ENCODE results near the gene ALG5. TPM values are rescaled to one million over a fixed set of nuclear protein-coding genes. Genes with fewer than 3 reads are reported as not detected.

ALG5 gene
- total RNA-seq, 1 experiment from 2014 or later, result 27.0 TPM

DNA sequence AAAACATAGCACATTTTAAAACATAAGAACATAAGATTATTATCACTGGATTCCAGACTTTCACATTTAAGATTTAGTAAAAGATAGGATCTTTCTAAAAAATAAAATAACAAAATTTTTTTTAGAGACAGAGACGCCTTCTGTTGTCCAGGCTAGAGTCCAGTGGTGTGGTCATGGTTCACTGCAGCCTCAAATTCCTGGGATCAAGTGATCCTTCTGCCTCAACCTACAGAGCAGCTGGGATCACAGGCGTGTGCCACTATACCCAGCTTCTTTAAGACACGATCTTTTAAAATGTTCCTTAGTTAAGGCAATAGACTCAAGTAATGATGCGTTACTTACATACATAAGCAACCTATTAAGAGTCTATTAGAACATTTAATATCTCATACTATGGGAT is 32.7 kb downstream of the ALG5 start:
- DNase-seq, result no peak
- H2BK120ac ChIP-seq (ENCODE audit: low read depth, low read length, poor library complexity, severe bottlenecking), result no peak overlapping the region
- no peak overlapping the region for H3K14ac ChIP-seq (ENCODE audit: insufficient read depth, low read length)
- no CpG with 5 or more reads among the region's 4 CpGs for WGBS (ENCODE audit: extremely low coverage, insufficient read length, low lambda C conversion rate)
- no peak overlapping the region for H2BK15ac ChIP-seq (ENCODE audit: low read depth, low read length)
- H3K56ac ChIP-seq (ENCODE audit: insufficient read length, low read depth, low read length), result no peak overlapping the region
- Mint-ChIP-seq H3K36me3 (ENCODE audit: insufficient read depth in 1 of 3, low read depth in 3 of 3) (peaks cover 15 to 47% (median 45%) of the 10 kb centered on the region in 3 experiments; a peak in 6 of 7 replicates), H3K27me3 (ENCODE audit: low read depth) (no peaks in the 10 kb centered on the region), H3K4me1 (no peaks in the 10 kb centered on the region), H3K9me3 (no peaks in the 10 kb centered on the region), H3K4me3 (no peak overlapping the region), H3K27ac (no peak overlapping the region)
- H4K8ac ChIP-seq (replicated peaks; ENCODE audit: insufficient read length, low read depth, low read length), result no peak overlapping the region
- no peak overlapping the region for H2AK5ac ChIP-seq (ENCODE audit: insufficient read length, low read length)
- no peaks in the 10 kb centered on the region for H4K20me1 ChIP-seq (ENCODE audit: control insufficient read depth, insufficient read depth, insufficient read length)
- no peaks in the 10 kb centered on the region for H3K79me1 ChIP-seq (ENCODE audit: insufficient read depth, low read depth, low read length, poor library complexity, severe bottlenecking)
- no peak overlapping the region for H3K4ac ChIP-seq (ENCODE audit: low read depth, low read length)
- H3K23me2 ChIP-seq (ENCODE audit: insufficient read length, low read depth, low read length, poor library complexity, severe bottlenecking), result no peaks in the 10 kb centered on the region
- no peak overlapping the region for H3K27ac ChIP-seq (ENCODE audit: insufficient read length, low read depth, low read length)
- H3K4me2 ChIP-seq (ENCODE audit: insufficient read depth, insufficient read length, low read length), result no peak overlapping the region
- no peaks in the 10 kb centered on the region for H3K79me2 ChIP-seq (ENCODE audit: insufficient read depth, low read length)
- no peak overlapping the region for H3T11ph ChIP-seq (ENCODE audit: low read length)
- H3K4me1 ChIP-seq (ENCODE audit: insufficient read depth, low read length), result no peaks in the 10 kb centered on the region
- H2BK12ac ChIP-seq (ENCODE audit: insufficient read length, low read depth, low read length), result no peak overlapping the region
- H3K9me3 ChIP-seq (ENCODE audit: control insufficient read depth, low read depth, low read length), result no peaks in the 10 kb centered on the region
- H3K27me3 ChIP-seq (ENCODE audit: insufficient read depth, low read length), result no peaks in the 10 kb centered on the region
- H4K91ac ChIP-seq (ENCODE audit: insufficient read length, low read depth, low read length), result no peak overlapping the region
- H3K18ac ChIP-seq (ENCODE audit: insufficient read length, low read depth, low read length), result no peak overlapping the region
- H2BK5ac ChIP-seq (ENCODE audit: insufficient read length, low read length), result no peak overlapping the region
- H4K5ac ChIP-seq (ENCODE audit: insufficient read length, low read depth, low read length), result no peak overlapping the region
- no peak overlapping the region for H3K9ac ChIP-seq (ENCODE audit: extremely low read depth, insufficient read length, low read length)
- TF ChIP-seq, protein P1, sequence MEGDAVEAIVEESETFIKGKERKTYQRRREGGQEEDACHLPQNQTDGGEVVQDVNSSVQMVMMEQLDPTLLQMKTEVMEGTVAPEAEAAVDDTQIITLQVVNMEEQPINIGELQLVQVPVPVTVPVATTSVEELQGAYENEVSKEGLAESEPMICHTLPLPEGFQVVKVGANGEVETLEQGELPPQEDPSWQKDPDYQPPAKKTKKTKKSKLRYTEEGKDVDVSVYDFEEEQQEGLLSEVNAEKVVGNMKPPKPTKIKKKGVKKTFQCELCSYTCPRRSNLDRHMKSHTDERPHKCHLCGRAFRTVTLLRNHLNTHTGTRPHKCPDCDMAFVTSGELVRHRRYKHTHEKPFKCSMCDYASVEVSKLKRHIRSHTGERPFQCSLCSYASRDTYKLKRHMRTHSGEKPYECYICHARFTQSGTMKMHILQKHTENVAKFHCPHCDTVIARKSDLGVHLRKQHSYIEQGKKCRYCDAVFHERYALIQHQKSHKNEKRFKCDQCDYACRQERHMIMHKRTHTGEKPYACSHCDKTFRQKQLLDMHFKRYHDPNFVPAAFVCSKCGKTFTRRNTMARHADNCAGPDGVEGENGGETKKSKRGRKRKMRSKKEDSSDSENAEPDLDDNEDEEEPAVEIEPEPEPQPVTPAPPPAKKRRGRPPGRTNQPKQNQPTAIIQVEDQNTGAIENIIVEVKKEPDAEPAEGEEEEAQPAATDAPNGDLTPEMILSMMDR (conservative IDR thresholded peaks at IDR 0.05), result no peak
- H2AFZ ChIP-seq (ENCODE audit: low read length), result no peak overlapping the region
- no peak overlapping the region for H3K23ac ChIP-seq (ENCODE audit: insufficient read length, low read depth, low read length)
- no peak overlapping the region for H2BK20ac ChIP-seq (ENCODE audit: low read depth, low read length, poor library complexity, severe bottlenecking)
